GM21515 (cell line): Measurements from ENCODE around the gene PIK3CD.
"Not testable (repeated sequence)": the region's sequence is repeated elsewhere in the genome, so short reads cannot be mapped to it uniquely, and the experiment has no call there.

Experiments
- ATAC-seq: cut with Tn5 transposase; IDR thresholded peaks from one replicate; pipeline ENCODE4 v1.9.1; 2021; ENCODE audit not compliant: unreplicated experiment

The PIK3CD gene

DNA sequence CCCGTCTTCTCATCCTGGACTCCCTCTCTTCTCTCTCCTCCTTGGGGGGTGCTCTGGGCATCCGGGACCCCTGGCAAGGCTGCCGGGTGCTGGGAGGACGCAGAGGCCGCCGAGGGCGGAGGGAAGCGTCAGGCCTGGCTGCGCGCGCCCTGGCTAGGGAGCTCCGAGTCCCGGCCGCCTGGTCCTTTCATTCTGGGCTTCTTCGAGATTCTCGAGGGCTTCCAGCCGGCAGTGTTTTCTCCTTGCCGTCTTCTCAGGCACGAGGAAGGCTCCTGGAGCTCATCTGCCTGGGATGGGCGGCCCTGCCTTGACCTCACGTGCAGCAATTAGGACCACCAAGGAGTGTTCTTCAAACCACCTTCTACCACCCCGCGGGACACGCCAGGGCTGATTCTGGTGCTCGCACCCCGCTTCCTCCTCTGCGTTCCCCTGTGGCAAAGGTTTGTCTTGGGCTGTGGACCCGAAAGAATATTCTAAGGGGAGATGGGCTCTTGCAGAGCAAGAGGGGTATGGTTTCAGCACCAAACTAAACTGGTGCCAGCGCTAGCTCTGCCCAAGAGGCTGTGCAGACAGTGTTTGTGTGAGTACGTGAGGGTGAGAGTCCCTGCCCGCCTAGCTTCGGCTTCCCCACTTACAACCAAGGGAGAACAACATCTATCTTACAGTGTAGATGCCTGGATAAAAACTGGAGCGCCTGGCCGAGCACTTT, 36.5 kb downstream of the PIK3CD start:
- ATAC-seq, result no peak

DNA sequence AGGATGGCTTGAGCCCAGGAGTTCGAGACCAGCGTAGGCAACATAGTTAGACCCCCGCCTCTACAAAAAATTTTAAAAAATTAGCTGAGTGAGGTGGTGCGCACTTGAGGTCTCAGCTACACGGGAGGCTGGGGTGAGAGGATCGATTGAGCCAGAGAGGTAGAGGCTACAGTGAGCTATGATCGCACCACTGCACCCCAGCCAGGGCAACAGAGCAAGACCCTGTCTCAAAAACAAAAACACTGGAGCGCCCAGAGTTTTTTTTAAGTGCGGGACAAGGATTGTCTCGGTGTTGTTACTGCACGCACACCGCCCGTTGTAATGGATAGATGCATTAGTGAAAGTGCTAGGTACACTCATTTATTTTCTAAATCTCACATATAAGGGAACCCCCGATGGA, 37.1 kb downstream of the PIK3CD start:
- ATAC-seq, result peak; percentile 13

DNA sequence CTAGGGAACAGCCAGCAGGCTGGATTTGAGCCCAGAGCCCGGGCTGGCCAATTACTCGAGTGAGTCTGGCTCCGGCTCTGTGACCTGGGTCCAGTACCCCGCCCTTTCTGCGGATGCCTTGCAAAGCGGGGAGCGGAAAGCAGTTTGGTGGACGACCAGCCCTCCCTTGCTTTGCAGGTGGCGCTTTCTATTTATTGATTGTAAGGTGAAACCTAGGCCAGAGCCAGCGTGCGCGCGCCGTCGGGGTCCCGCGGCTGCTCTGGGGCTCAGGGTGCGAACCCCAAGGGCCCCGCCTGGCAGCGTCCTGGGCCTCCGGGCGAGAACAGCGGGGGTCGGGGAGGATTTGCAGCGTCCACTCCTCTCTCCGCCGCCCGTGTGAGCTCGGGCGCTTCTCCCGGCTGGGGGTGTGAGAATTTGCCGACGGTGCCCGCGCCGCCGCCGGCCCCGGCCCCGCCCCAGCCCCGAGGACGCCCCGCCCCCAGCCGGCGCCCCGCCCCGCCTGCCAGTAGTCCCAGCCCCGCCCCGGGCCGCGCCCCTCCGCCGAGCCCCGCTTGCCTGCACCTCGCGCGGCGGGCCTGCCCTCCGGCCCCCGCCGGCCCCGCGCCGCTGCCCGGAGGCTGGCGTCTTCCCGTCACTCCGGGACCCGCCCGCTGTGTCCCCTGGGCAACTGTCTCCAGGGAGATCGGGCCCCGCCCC, 37.6 kb downstream of the PIK3CD start:
- peak; percentile 49 for ATAC-seq

DNA sequence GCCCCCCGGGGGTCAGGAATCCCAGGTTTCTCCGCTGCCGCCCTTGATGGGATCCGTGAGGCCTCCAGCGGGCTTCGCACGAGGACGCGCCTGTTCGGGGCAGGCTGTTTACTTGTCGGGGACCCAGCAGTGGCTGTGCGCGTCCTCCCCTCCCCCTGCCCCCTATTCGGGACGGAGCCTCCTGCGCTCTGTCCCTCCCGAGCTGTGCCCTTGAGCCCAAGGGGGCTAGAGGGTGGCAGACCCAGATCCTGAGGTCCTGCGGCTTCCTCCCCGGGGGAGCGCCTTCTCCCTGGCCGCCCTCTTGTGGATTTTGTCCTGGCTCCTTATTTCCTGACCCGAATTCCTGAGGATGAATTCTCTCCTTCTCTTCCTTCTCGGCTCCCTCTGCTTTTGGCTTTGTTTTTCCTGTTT, 38.4 kb downstream of the PIK3CD start:
- ATAC-seq, result no peak

DNA sequence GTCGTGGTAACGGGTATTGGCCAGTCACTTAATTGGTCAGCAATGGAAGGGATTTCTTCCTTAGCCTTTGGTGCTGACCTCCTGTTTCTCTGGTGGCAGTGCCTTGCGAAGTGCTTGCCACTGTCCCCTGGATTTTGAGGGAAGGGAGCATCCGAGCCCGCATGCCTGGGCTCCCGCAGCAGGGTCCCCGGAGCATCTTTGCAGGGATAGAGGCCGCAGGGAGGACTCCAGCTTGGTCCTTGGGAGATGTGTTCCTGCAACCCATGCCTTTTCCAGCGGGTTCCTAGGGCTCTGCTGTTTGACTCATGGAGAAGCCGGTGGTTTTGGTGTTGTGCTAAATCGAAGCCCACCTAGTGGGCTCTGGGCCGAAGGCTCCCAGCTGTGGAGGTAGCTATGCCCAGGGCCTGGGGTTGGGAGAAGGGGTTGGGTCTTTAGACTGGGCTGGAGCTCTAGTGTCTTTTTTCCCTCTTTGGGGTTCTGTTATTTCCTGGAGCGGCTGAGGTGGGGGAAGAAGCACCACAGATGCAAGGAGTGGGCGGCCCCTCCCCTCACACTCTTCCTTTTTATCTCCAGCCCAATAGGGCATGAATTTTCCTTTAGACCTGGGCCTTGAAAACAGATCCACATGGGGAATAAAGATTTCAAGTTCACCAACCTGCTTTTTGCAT, 39.0 kb downstream of the PIK3CD start:
- ATAC-seq, result no peak

DNA sequence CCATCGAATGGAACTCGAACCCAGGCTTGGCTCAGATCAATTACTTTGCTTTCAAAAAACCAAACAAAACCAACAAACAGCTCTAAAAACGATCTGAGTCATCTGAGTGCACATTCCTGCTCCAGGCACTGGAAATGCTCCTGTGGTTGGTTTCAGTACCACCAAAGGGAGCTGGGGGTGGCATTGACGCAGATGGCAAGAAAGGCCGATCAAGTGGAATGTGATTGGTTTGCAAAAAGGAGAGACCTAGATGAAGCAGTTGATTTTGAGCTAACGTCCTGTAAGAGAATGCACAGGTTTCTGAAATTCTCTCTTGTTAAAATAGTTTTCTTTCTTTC, 39.5 kb downstream of the PIK3CD start:
- ATAC-seq, result no peak

DNA sequence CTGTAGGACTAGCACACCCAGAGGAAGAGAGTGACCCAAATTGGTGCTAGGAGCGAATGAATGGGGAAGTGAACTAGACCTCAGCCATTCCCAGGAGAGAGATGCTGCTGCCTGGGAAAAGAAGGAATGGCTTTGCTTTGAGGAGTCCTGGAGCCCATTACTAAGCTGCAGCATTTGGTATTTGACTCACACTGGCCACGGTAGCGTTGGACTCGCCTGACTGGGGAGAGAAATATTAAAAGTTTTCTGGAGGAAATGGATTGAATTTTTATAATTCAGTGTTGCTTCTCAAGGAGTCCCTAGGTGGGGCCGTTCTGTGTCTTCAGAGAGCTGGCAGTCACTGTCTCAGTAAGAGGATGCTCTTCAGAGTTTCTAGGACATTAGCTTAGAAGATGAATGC, 40.2 kb downstream of the PIK3CD start:
- no peak for ATAC-seq

DNA sequence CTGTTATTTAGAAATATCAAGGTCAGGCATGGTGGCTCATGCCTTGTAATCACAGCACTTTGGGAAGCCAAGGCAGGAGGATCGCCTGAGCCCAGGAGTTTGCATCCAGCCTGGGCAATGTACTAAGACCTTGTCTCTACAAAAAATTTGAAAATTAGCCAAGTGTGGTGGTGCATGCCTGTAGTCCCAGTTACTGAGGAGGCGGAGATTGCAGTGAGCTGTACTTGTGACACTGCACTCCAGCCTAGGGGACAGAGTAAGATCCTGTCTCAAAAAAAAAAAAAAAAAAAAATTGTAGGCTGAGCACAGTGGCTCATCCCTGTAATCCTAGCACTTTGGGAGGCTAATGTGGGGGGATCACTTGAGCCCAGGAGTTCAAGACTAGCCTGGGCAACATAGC, 45.3 kb downstream of the PIK3CD start:
- ATAC-seq, result no peak

DNA sequence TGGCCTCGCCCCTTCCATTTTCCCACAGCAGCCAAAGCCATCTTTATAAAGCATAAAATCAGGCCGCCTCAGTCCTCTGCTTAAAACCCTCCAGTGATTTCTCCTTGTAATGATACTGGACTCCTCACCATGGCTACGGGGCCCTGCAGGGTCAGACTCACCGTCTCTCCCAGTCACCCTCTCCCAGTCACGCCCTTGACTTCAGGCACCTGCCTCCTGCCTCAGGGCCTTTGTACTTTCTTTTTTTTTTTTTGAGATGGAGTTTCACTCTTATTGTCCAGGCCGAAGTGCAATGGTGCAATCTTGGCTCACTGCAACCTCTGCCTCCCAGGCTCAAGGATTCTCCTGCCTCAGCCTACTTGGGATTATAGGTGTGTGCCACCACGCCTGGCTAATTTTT, 47.8 kb downstream of the PIK3CD start:
- ATAC-seq, result no peak

DNA sequence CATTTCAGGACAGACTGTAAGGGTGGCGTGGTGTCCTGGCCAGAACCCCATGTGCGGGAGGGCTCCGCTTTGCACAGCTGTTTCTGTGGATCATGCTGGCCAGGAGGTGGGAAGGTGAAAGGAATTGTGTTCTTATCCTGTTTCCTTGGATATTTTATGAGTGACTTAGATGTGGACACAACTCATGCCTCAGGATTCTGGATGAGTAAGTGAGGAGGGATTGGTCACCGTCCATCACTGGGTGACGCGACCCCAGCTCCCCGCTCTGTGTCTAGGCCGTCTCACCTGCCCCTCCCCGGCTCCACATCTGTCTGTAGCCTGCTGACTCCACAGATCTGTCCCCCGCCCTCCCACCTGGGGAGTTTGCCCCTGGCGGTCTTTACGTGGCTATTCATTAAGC, 48.8 kb downstream of the PIK3CD start:
- no peak for ATAC-seq

DNA sequence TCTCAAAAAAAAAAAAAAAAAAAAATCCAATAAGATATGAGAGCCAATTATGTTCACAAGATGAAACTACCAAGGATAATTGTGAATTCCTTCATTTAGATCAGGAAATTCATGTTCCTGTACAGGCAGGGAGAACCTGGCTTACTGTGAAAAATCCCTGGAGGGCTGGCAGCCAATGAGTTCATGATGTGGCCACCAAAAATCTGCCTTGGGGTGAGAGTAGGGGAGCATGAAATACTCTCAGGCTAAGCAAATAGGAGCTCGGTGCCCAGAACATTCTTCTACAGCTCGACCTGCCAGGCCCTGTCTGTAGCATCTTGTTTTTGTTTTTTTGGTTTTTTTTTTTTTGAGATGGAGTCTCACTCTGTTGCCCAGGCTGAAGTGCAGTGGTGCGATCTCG, 50.1 kb downstream of the PIK3CD start:
- no peak for ATAC-seq

DNA sequence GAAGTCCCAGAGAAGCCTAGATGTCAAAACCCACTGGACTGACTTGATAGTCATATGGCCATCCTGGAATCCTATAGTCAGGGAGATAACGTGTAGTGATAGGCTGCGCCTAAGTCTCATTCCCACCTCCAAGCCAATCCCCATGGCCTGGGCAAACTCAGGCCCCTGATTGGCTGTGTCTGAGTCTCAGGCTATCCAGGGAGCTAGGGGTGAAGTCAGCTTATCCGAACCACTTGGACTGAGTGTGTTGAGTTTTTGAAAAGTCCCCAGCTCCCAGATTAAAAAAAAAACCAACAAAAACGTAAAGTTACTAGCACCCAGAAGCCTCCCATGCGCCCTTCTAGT, 51.6 kb downstream of the PIK3CD start:
- no peak for ATAC-seq

DNA sequence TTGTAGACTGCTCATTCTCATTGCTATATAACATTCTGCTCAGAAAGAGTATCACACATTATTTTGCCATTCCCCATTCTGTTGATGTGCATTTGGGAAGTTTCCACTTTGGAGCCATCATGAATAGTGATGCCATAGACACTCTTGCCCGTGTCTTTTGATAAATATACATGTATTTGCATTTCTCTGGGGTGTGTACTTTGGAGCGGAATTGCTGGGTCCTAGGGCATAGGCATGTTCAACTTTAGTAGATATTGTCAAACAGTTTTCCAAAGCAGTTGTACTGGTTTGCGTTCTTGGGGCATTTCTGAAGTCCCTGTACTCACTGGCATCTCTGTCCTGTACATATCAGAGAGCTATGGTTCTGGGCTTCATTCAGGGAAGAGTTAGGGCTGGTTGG, 52.1 kb downstream of the PIK3CD start:
- ATAC-seq, result no peak

DNA sequence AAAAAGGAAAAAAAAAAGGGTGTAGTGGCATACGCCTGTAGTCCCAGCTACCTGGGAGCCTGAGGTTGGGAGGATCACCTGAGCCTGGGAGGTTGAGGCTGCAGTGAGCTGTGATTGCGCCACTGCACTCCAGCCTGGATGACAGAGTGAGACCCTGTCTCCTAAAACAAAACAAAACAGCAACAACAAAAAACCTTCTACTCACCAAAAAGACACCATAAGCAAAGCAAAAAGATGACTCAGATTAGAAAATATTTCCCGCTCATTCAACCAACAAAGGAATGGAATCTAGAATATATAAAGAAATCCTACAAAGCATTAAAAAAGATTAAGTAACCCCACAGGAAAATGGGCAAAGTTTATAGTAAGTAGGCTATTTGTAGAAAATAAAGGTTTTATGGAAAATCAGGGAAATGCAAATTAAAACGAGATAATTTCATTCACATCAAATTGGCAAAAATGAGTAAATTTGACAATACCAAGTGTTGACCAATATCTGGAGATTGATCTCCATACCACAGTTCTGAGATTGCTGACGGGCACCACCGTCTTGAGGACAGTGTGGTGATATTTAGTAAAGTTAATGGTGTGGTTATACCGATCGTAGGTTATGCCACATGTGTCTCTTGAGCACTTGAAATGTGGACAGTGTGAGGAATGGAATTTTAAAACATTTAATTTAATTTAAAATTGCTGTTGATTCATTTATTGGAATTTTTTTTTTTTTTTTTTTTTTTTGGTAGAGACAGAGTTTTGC, 54.0 kb downstream of the PIK3CD start:
- no peak for ATAC-seq

DNA sequence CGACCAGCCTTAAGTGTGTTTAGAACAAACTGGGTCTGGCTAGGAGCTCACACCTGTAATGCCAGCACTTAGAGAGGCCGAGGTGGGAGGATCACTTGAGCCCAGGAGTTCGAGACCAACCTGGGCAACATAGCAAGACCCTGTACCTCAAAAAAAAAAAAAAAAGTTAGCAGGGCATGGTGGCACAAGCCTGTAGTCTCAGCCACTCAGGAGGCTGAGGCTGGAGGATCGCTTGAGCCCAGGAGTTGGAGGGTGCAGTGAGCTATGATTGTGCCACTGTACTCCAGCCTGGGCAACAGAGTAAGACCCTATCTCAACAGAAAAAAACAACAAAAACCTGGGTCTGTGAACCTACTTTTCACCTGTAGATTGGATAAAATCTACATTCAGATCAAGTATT, 54.6 kb downstream of the PIK3CD start:
- no peak for ATAC-seq

DNA sequence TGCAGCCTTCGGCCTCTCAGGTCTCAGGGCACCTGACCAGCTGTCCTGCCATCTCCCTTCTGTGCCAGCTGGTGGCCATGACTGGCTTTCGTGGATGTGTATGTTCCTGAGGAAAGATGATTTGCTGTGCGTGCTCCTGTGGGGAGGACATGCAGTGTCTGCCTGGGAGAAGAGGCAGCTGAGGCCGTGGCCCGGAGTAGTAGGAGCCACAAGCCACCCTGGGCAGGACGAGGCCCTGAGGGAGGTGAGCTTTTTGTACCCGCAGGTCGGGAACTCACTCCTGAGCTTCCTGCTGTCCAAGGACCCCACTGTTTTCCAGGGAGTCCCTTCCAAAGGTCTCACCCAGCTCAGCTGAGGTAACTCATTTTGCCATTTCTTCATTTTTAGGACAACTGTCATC, 58.5 kb downstream of the PIK3CD start:
- no peak for ATAC-seq

DNA sequence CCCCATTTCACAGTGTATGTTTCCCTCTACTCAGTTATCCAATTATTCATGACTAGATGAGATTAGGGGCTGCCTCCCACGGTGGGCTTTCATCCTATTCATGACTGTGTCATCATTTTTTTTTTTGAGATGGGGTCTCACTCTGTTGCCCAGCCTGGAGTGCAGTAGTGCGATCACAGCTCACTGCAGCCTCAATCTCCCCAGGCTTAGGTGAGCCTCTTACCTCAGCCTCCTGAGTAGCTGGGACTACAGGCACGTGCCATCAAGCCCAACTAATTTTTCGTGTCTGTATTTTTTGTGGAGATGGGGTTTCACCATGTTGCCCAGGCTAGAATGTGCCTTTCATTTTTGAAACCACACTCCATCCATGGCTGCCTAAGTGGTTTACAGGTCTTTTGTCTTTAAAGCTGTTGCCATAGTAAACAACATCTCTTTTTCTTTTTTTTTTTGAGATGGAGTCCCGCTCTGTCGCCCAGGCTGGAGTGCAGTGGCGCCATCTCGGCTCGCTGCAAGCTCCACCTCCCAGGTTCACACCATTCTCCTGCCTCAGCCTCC, 60.0 kb downstream of the PIK3CD start:
- ATAC-seq, result no peak

DNA sequence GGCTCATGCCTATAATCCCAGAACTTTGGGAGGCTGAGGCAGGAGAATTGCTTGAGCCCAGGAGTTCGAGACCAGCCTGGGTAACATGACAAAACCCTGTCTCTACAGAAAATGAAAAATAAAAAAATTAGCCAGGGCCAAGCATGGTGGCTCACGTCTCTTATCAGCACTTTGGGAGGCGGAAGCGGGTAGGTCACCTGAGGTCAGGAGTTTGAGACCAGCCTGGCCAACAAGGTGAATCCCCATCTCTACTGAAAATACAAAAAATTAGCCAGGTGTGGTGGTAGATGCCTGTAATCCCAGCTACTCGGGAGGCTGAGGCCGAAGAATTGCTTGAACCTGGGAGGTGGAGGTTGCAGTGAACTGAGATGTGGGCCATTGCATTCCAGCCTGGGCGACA, 61.2 kb downstream of the PIK3CD start:
- ATAC-seq, result not testable (repeated sequence)

DNA sequence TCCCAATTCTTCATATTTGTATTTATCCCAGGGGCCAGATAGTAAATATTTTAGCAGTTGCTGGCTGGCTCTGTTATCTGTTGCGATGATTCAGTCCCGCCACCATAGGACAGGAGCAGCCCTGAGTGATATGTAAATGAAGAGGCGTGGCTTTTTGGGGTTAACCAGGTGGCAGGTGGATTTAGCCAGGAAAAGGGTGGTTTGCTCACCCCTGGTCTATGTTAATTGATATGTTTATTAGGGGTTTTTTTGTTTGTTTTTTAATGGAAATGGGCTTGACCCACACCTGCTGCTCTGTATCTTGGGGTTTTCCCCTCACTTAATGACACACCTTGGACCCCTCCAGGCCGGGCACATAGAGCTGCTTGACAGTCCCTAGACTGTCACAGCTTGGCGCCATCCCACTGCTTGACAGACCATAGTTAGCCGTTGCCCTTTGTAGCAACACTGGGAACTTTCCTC, 62.8 kb downstream of the PIK3CD start:
- no peak for ATAC-seq

DNA sequence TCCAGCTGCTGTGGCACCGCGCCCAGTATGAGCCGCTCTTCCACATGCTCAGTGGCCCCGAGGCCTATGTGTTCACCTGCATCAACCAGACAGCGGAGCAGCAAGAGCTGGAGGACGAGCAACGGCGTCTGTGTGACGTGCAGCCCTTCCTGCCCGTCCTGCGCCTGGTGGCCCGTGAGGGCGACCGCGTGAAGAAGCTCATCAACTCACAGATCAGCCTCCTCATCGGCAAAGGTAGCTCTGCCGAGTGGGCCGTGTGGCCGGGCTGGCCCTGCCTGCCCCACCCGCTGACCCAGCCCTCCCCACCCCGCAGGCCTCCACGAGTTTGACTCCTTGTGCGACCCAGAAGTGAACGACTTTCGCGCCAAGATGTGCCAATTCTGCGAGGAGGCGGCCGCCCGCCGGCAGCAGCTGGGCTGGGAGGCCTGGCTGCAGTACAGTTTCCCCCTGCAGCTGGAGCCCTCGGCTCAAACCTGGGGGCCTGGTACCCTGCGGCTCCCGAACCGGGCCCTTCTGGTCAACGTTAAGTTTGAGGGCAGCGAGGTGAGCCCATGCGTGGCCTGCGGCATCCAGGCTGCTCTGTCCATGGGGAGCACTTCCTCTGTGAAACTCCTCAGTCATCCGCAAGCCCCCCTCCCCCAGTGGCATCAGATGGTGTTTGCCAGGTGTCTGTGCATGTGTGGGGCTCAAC, 64.2 kb downstream of the PIK3CD start:
- no peak for ATAC-seq
